ENCODE measurements around the gene MID1IP1. TPM values are rescaled to one million over a fixed set of nuclear protein-coding genes. Genes with fewer than 3 reads are reported as not detected.

Gene MID1IP1
- total RNA-seq, 1 experiment from 2014 or later = 46.8 TPM

GRCh38 chrX:38839277-38839676 lies 38.0 kb downstream of the MID1IP1 start:
- Histone ChIP-seq H3K4me3 (no peak overlapping the region), H3K36me3 (no peaks in the 10 kb centered on the region), H3K4me1 (no peaks in the 10 kb centered on the region), H3K27ac (no peak overlapping the region), H3K27me3 (no peaks in the 10 kb centered on the region), H3K9me3 (replicated peaks) (no peaks in the 10 kb centered on the region)
- DNase-seq = no peak

- H3K4me1 ChIP-seq = no peaks in the 10 kb centered on the region
- no peaks in the 10 kb centered on the region for H3K36me3 ChIP-seq
- no peaks in the 10 kb centered on the region for H3K9me3 ChIP-seq (replicated peaks)
- no peak overlapping the region for H3K4me3 ChIP-seq
- no peaks in the 10 kb centered on the region for H3K27me3 ChIP-seq
- no peak for DNase-seq
- no peak overlapping the region for H3K27ac ChIP-seq
These were observed 38.7 kb downstream of the MID1IP1 start for GRCh38 chrX:38839944-38840343.

- no peaks in the 10 kb centered on the region for H3K27me3 ChIP-seq
- no peaks in the 10 kb centered on the region for H3K36me3 ChIP-seq
- no peak overlapping the region for H3K27ac ChIP-seq
- H3K9me3 ChIP-seq (replicated peaks) = no peaks in the 10 kb centered on the region
- DNase-seq = no peak
- H3K4me3 ChIP-seq = no peak overlapping the region
- H3K4me1 ChIP-seq = no peaks in the 10 kb centered on the region
These were observed 40.5 kb downstream of the MID1IP1 start for GRCh38 chrX:38841750-38842149.

GRCh38 chrX:38845426-38845825 lies 44.2 kb downstream of the MID1IP1 start:
- no peak overlapping the region for H3K27ac ChIP-seq
- no peak overlapping the region for H3K4me3 ChIP-seq
- H3K9me3 ChIP-seq (replicated peaks) = no peaks in the 10 kb centered on the region

GRCh38 chrX:38847206-38847902 lies 46.1 kb downstream of the MID1IP1 start:
- H3K4me3 ChIP-seq = no peak overlapping the region
- no peak for DNase-seq

More at GRCh38 chrX:38845426-38845825, 44.2 kb downstream of the MID1IP1 start:
- no peak for DNase-seq
- Histone ChIP-seq H3K27me3 (no peaks in the 10 kb centered on the region), H3K36me3 (no peaks in the 10 kb centered on the region), H3K4me1 (no peaks in the 10 kb centered on the region)

GRCh38 chrX:38847903-38848230 lies 46.6 kb downstream of the MID1IP1 start:
- no peak overlapping the region for H3K27ac ChIP-seq
- no peaks in the 10 kb centered on the region for H3K4me1 ChIP-seq
- H3K9me3 ChIP-seq (replicated peaks) = no peaks in the 10 kb centered on the region
- H3K4me3 ChIP-seq = no peak overlapping the region
- H3K36me3 ChIP-seq = no peaks in the 10 kb centered on the region
- H3K27me3 ChIP-seq = no peaks in the 10 kb centered on the region
- DNase-seq = no peak

More at GRCh38 chrX:38847206-38847902, 46.1 kb downstream of the MID1IP1 start:
- H3K9me3 ChIP-seq (replicated peaks) = no peaks in the 10 kb centered on the region
- no peak overlapping the region for H3K27ac ChIP-seq
- H3K27me3 ChIP-seq = no peaks in the 10 kb centered on the region
- no peaks in the 10 kb centered on the region for H3K4me1 ChIP-seq
- no peaks in the 10 kb centered on the region for H3K36me3 ChIP-seq

- H3K36me3 ChIP-seq = no peaks in the 10 kb centered on the region
- no peaks in the 10 kb centered on the region for H3K4me1 ChIP-seq
- no peak overlapping the region for H3K4me3 ChIP-seq
- H3K9me3 ChIP-seq (replicated peaks) = no peaks in the 10 kb centered on the region
- no peak overlapping the region for H3K27ac ChIP-seq
- no peaks in the 10 kb centered on the region for H3K27me3 ChIP-seq
- no peak for DNase-seq
These were observed 47.6 kb downstream of the MID1IP1 start for GRCh38 chrX:38848671-38849455.

GRCh38 chrX:38850807-38851544 lies 49.7 kb downstream of the MID1IP1 start:
- H3K27ac ChIP-seq = no peak overlapping the region

GRCh38 chrX:38854305-38854704 lies 53.0 kb downstream of the MID1IP1 start:
- no peaks in the 10 kb centered on the region for H3K36me3 ChIP-seq
- no peaks in the 10 kb centered on the region for H3K9me3 ChIP-seq (replicated peaks)
- H3K27me3 ChIP-seq = no peaks in the 10 kb centered on the region
- H3K27ac ChIP-seq = no peak overlapping the region
- no peaks in the 10 kb centered on the region for H3K4me1 ChIP-seq
- H3K4me3 ChIP-seq = no peak overlapping the region
- no peak for DNase-seq

More at GRCh38 chrX:38850807-38851544, 49.7 kb downstream of the MID1IP1 start:
- Histone ChIP-seq H3K36me3 (no peaks in the 10 kb centered on the region), H3K9me3 (replicated peaks) (no peaks in the 10 kb centered on the region), H3K4me1 (no peaks in the 10 kb centered on the region), H3K4me3 (no peak overlapping the region), H3K27me3 (no peaks in the 10 kb centered on the region)
- no peak for DNase-seq

Other genes starting within 250 kb of the MID1IP1 start
- 1.6 and 2.0 TPM in 2 replicates for gene TSPAN7, start 239.9 kb upstream of the MID1IP1 start, total RNA-seq (2014; rRNA removed; shearing (Covaris generic))

Measured in SJCRH30 (cell line).